Globus pallidus (tissue), 1 donor: Measurements from ENCODE around the gene SUMO3.

ENCODE experiments used
- DNase-seq: peaks from one replicate; pipeline ENCODE4 v3.0.0-alpha.2; 2015; ENCODE audit warnings: low spot score

The SUMO3 gene

DNA sequence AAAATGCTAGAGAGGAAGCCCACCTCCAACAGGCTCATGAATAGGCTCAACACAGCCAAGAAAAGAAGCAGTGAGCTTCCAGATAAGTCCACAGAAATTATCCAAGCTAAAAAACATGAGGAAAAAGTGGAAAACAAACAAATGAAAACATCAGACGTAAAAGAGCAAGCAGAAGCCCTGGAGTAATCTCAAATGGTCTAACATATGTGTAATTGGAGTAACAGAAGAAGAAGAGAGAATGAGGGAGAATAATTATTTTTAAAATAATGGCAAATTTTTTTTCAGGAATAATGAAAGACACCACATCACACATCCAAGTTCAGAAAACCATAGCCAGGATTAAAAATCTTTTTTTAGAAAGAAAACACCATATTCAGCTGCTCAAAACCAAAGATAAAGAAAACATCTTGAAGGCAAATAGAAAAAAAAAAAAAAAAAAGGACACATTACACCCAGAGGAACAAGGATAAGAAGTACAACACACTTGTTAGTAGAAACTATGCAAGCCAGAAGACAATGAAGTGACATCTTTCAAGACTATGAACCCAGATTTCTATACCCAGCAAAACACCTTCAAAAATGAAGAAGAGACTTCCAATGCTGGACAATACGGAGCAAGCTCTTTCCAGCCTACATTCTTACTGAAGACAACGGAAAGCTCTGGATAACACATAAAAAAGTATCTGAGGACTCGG, 10.6 kb upstream of the SUMO3 start:
- DNase-seq, result no peak

DNA sequence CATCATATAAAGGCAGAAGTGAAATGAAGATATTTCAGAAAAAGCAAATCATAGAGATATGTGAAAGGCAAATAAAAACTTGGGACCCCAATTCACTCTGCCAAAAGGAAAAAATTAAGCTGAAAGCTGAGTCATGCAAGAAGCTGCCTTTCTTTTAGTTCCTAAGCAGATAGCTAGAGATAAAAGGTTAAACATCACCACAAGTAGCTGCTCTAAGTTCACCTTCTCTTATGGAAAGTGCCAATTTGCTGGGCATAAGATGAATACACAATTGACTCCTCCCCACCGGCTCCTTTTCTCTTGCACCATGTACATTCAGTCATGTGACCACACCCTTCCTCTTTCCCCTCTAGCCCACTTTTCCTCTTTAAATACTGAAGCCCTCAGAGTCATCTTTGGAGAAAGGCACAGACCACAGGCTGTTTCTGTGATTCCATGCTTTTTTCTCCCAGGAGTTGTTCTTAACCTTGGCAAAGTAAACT, 5.4 kb upstream of the SUMO3 start:
- DNase-seq, result no peak

DNA sequence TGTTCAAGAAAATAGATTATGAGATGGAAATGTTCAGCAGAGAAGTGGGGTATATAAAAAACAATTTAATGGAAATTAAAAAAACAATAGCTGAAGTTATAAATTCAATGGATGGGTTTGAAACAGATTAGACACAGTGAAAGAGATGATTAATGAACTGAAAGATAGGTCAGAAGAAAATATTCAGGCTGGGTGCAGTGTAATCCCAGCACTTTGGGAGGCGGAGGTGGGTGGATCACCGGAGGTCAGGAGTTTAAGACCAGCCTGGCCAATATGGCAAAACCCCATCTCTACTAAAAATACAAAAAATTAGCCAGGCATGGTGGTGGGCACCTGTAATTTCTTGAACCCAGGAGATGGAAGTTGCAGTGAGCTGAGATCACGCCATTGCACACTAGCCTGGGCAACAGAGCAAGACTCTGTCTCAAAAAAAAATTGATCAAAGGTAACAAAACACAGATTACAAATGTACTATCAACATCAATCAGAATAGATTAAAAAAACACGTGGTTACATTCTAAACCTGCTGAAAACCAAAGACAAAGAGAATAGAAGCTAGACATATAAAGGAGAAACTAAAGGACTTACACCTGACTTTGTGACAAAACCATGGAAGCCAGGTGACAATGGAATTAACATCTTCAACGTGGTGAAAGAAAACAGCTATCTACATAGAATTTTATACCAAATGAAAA, 4.8 kb upstream of the SUMO3 start:
- no peak for DNase-seq

DNA sequence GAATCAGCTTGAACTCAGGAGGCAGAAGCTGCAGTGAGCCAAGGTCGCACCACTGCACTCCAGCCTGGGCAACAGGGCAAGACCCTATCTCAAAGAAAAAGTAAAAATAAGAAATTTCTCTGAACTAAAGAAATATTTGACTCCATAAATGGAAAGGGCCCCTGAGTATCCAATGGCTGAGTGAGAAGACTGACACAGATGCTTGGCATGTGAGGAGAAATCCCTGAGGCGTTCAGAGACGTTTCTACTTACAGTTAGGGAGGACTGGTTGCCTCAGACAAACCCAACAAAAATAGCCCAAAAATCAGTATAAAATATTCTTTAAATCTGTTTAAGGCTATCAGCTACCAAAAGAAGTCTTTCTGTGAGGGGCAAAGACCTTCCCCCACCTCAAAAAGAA, 3.0 kb upstream of the SUMO3 start:
- no peak for DNase-seq

DNA sequence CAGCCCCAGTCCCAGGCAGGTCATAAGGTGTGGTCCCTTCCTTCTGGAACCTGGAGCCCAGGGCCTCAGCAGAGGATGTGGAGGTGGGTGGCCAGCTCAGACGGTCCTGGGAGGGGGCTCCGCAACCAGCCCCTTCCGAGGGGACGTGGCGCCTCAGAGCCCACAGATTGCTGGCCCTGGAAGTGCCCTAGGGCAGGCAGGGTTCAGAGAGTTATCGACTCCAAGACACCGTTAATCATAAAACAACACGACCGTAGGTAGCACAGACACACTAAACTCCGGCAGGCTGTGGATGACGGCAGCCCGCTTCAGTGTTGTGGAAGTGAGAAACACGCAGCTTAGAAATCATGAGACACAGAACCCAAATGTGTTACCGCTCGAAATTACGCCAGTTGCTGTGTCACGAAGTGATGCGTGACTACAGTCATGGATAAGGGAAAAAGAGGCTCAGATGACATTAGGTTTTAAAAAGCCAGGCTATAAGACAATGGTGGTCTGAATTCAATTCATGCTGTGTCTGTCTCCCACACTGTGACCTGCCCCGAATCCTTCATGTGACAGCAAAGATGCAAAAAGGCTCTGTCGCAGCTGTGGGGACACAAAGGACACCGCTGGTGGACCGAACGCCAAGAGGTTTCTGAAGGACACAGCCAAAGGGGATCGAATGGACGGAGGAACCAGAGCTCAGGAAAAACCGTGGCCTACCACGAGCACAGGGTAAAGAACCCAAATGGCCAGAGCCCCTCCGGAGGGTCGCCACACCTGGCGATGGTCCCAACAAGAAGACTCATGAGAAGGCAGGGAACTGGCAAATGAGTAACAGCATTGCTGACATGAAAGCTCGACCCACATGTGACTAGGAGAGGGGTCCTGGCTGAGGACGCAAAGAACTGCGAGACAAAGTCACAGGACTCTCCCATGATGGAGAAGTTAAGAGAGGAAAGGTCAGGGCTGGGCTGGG, 1.7 kb upstream of the SUMO3 start:
- no peak for DNase-seq

DNA sequence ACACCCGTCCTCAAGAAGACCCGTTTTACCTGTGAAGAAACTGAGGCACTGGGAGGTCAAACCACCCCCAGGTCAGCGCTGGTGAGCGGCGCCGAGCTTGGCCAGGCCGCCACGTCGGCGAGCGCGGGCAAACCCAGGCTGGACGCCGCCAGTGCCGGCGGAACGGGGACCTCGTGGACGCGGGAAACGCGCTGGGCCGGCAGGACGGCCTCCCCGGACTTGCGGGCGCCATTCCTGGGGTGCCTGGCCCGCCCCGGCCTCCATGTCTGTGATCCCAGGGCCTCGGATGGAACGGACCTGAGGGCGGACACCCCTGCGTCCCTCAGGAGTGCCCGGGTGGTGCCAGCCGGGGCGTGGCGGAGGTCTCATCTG, 764 bp upstream of the SUMO3 start:
- DNase-seq, result no peak

DNA sequence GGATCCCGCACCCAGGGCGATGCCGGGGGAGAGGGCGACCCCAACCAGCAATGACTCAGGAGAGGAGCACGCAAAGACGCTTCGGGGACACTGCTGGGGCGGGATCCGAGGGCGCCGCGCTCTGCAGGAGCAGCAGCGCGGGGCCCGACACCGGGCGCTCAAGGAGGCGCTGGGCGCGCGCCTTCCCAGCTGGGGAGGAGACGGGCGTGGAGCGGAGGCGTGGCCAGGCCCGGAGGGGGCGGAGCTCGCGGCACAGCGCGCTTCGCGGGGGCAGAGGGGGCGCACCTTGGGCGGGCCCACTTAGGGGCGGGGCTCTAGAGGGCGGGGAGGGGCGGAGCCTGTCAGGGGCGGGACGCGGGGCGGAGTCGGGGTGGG, 369 bp downstream of the SUMO3 start:
- DNase-seq, result peak; percentile 87

DNA sequence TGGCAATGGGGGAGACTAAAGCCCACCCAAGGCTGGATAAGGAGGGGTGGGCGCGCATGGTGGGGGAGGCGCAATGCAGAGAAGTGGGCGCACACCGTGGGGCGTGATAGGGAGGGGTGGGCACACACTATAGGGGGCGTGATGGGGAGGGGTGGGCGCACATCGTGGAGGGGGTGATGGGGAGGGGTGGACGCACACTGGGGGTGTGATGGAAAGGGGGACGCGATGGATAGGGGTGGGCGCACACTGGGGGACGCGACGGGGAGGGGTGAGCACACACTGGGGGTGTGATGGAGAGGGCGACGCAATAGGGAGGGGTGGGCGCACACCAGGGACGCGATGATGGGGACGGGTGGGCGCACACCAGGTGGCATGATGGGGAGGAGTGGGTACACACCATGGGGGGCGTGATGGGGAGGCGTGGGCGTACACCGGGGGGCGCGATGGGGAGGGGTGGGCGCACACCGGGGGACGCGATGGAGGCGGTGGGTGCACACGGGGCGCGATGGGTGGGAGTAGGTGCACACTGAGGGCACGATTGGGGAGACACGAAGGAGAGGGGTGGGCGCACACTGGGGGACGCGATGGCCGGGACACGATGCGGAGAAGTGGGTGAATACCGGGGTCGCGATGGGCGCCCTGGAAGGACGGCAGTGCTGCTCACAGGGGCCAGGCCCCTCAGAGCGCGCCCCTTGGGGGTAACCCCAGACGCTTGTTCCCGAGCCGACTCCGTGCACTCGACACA, 929 bp downstream of the SUMO3 start:
- DNase-seq, result no peak

DNA sequence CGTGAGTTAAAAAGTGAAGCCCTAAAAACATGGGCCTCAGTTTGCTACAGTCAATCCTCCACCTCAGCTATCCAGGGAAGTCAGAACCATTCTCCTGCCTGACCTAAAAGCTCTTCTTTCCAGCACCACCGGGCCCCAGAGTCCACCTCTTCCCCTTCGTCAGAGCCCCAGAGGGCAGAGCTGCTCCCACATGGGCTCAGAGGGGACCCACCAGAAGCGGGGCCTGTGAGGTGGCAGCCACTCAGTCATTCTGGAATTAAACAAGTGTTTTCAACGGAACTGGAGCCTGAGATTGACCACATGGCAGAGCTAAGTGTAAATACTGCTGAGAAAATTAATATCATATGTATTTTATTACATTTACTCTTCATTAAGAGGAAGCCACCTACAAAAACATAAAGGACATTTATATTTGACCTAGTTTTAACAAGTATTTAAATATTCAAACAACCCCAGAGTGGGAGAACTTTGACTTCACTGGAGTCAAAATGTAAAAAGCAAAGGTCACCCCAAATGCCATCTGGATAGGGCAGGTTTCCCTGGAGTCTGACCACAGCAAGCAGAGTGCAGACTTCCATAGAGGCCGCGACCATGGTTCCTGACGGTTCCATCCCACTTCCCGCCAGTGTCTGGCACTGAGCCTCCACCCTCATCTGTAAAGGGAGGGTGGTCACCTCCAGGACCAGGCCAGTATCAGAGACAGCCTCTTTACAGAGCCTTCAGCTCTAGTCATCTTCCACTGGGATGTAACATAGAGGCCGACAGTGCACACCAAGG, 1.8 kb downstream of the SUMO3 start:
- no peak for DNase-seq

DNA sequence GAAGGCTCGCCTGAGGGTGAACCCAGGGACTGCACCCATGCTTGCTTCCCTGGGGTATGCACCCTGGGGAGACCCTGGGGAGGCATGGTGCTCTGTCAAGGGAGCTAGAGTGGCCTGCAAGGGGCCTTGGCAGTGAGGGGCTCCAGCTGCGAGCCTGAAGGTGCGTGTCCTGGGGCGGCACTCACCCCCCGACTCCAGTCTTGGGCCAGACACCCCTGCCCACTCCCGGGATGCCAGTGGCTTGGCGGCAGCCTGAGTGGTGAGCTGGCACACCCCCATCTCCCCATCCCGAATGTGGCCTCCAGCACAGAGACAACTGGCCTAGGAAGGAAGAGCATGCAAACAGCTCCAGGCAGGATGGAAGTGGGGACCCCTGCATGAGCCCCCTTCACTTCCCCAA, 2.6 kb downstream of the SUMO3 start:
- no peak for DNase-seq

DNA sequence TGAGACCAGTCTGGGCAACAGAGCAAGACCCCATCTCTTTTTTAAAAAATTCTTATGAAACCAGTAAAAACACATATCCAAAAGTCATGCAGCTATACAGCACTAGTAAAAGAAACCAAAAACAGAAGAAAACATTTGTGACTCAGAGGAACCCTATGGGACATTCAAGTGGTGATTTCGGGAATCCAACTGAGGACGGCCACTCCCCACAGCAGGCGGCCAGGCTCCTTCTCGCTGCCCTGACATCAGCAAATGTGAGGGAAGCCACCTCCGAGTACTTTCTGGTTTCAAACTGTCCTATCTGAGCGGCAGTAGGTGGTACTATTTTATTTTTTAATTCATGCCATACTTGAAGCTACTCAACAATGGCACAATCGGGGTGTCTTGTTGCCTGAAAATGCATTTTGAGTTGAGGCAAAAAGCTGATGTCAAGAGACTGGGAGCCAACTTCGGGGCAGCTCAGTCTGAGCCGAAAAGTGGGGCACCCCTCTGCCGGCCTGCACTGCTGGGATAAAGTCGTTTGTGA, 3.3 kb downstream of the SUMO3 start:
- no peak for DNase-seq

DNA sequence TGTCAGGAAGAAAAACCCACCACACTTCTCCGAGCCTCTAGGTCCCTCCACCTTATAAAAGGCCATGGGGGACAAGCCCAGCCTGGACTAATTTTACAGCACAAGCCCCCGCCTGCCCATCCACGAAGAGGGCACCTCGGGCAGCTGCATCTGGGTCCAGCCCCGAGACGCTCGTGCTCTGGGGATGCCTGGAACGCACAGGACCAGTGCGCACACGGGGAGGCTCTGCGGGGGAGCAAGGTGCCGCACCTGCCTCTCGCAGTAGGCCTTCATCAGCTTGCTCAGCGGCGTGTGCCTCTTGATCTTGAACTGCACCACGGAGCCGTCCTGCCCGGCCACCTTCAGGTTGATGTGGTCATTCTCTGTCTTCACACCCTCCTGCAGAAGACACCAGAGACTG, 4.1 kb downstream of the SUMO3 start:
- DNase-seq, result no peak

DNA sequence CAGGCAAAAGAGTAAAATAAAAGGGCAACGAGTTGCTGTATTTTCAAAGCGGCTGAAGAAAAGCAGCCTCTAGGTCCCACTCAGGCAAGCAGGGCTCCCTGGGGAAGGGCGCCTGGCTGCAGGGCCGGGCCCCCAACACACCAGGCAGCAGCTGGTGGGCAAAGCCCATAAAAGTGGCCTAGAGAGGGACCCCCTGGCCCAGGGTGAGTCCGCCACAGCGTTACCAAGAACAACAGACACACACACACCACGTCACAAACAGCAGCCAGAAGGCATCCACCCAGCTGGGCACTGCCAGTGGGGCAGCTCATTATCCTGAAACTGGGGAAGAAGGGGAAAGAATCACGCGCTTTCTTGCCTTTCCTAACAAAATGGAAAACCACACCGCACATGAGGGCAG, 4.7 kb downstream of the SUMO3 start:
- DNase-seq, result no peak

DNA sequence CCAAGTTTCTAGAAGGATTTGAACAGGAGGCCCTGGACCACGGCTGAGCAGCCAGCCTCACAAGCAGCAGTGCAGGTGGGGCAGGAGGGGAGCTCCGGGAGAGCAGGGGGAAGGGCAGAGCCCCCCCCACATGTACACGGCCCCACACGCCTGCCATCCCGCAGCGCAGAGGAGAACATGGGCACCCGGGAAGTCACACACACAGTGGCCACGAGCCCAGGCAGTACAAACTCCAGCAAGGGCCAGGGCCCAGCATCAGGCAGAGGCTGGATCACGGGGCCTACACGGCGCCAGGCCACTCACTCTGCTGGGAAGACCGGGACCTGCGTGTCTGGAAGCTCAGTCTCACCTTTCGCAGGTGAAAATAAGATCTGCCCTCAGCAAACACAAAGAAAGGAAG, 5.2 kb downstream of the SUMO3 start:
- no peak for DNase-seq

DNA sequence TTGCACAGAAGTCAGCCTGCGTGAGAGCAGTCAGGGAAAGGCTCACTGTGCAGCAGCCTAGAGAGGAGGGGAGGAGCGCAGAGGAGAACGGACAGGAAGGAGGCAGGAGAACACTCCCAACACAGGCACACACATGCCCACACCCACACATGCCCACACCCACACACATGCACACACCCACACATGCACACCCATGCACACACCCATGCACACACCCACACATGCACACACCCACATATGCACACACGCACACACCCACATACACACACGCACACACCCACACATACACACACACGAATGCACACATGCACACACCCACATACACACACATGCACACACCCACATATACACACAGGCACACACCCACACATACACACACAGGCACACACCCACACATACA, 7.1 kb downstream of the SUMO3 start:
- no peak for DNase-seq

DNA sequence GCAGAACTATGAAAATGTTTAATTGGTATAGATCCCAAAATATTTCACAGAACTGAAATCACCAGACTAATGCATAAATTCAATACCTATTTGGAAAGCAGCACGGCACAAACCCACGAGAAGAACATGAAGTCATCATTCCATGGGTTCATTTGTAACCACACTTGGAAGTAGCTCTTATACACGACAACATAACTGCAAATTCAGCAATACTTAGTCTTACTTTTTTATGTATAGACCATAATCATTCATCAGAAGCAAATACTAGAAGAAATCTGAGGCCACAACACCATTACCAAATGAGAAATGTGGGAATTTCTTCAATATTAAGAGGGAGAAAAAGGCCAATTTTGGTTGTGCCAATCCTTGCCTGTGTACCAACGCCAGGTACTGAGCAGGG, 12.0 kb downstream of the SUMO3 start:
- no peak for DNase-seq

DNA sequence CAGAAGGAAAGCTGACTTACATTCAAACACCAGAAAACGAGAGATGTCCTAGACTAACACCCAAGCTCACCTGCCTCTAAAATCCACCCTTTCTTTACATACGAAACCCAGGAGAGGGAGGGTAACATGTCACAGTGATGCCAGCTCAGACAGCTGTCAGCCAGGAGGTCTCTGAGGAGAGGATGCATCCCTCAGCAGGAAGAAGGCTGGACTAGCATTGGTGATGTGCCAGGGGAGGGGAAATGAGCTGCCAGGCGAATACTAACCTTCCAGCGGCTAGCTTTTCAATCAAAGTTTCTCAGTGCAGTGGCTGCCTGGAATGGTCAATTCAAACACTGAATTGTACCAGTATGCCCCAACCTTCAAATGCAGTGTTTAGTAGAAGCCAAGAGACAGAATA, 12.6 kb downstream of the SUMO3 start:
- no peak for DNase-seq

DNA sequence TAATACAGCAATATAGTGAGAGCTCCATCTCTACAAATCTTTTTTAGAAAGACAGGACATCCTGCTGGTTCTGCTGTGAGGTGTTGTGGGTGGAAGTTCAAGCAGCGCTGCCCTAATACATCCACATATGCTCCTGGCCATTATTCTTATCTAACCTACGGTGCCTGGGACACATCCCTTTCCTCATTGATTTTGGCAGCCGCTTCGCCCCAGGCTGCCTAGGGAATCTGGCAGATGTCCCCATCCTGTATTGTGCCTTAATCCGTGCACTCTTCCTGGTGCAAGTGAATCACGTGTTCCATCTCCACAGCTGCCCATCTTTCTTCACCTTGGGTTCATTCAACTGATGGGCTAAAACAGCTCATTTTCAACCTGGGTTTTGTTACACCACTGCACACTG, 13.1 kb downstream of the SUMO3 start:
- DNase-seq, result no peak

DNA sequence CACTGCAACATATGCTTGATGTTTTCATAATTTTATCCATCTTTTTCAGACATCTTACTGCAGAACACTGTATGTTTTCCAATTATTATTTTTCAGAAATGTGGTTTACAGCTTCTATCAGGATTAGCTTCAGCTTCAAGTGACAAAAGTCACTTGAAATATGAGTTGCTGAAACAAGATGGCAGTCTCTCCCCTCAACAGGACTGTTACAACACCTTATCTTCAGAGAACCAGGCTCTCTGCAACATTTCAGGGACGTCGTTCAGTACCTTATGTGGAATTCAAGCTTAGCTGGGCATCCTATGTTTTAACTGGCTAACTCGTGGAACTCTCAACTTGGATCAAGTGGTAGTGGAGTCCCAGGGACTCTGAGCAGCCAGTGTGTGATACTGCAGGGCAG, 14.2 kb downstream of the SUMO3 start:
- no peak for DNase-seq

DNA sequence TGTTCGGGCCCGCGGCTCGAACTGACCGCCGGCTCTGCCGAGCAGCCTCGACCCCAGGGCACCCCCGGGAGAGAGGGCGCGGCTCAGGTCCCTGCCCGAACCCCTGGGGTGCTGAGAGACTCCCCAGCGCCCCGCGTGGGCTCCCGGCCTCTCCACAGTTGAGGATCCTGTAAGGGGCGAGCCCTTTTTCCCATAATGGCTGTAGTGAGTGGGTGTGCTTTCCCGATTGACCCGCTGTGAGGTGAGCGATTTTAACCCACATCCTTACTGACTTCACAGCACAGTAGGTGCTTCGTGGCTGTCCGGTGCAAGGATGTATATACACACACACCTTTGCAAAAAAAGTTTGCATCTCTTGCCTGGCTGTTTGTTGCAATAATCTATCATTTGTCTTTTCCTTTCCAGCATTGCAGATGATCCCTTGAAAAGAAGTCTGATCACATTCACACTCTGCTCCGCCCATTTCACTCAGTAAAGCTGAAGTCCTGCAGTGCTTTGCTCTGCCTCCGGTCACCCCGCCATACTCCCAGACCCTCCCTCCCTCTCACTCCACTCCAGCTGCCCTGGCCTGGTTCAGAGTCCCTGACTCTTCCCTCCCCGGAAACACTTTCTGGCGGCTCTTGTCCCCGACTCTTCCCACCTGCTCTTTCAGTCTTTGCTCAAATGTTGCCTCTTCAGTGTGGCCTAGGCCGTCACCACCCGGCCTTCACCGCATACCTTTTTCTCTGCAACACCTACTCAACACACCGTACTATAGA, 15.3 kb downstream of the SUMO3 start:
- no peak for DNase-seq
